ENCODE results near the gene TMEM163. TPM values are rescaled to one million over a fixed set of nuclear protein-coding genes. Genes with fewer than 3 reads are reported as not detected.
"Not testable (repeated sequence)": the region's sequence is repeated elsewhere in the genome, so short reads cannot be mapped to it uniquely, and the experiment has no call there.

The TMEM163 gene
- total RNA-seq, 1 donor from 2014 or later: 2.2 TPM

GRCh38 chr2:134621939-134622705 is 96.7 kb downstream of the TMEM163 start:
- DNase-seq (ENCODE audit: low read depth, low spot score): no peak

GRCh38 chr2:134619250-134619649 is 99.5 kb downstream of the TMEM163 start:
- no peak for DNase-seq (ENCODE audit: low read depth, low spot score)

- DNase-seq (ENCODE audit: low read depth, low spot score): not testable (repeated sequence)
Measured at GRCh38 chr2:134615480-134615879, 103.3 kb downstream of the TMEM163 start.

GRCh38 chr2:134611316-134611715 is 107.5 kb downstream of the TMEM163 start:
- no peak for DNase-seq (ENCODE audit: low read depth, low spot score)

- no peak for DNase-seq (ENCODE audit: low read depth, low spot score)
Measured at GRCh38 chr2:134610871-134611270, 107.9 kb downstream of the TMEM163 start.

- DNase-seq (ENCODE audit: low read depth, low spot score): no peak
Measured at GRCh38 chr2:134609924-134610513, 108.8 kb downstream of the TMEM163 start.

- DNase-seq (ENCODE audit: low read depth, low spot score): no peak
Measured at GRCh38 chr2:134603966-134604365, 114.8 kb downstream of the TMEM163 start.

- no peak for DNase-seq (ENCODE audit: low read depth, low spot score)
Measured at GRCh38 chr2:134602666-134603065, 116.1 kb downstream of the TMEM163 start.

GRCh38 chr2:134601264-134601663 is 117.5 kb downstream of the TMEM163 start:
- no peak for DNase-seq (ENCODE audit: low read depth, low spot score)

GRCh38 chr2:134600208-134600607 is 118.6 kb downstream of the TMEM163 start:
- no peak for DNase-seq (ENCODE audit: low read depth, low spot score)

- no peak for DNase-seq (ENCODE audit: low read depth, low spot score)
Measured at GRCh38 chr2:134599236-134599635, 119.6 kb downstream of the TMEM163 start.

GRCh38 chr2:134594399-134594798 is 124.4 kb downstream of the TMEM163 start:
- no peak for DNase-seq (ENCODE audit: low read depth, low spot score)

- DNase-seq (ENCODE audit: low read depth, low spot score): no peak
Measured at GRCh38 chr2:134593519-134593918, 125.3 kb downstream of the TMEM163 start.

GRCh38 chr2:134592377-134592776 is 126.4 kb downstream of the TMEM163 start:
- DNase-seq (ENCODE audit: low read depth, low spot score): no peak

GRCh38 chr2:134591526-134591925 is 127.3 kb downstream of the TMEM163 start:
- no peak for DNase-seq (ENCODE audit: low read depth, low spot score)

- no peak for DNase-seq (ENCODE audit: low read depth, low spot score)
Measured at GRCh38 chr2:134590679-134591078, 128.1 kb downstream of the TMEM163 start.

- not testable (repeated sequence) for DNase-seq (ENCODE audit: low read depth, low spot score)
Measured at GRCh38 chr2:134589171-134590083, 129.4 kb downstream of the TMEM163 start.

- DNase-seq (ENCODE audit: low read depth, low spot score): no peak
Measured at GRCh38 chr2:134588556-134588955, 130.2 kb downstream of the TMEM163 start.

- no peak for DNase-seq (ENCODE audit: low read depth, low spot score)
Measured at GRCh38 chr2:134586326-134586965, 132.4 kb downstream of the TMEM163 start.

- DNase-seq (ENCODE audit: low read depth, low spot score): no peak
Measured at GRCh38 chr2:134583997-134584520, 134.7 kb downstream of the TMEM163 start.

GRCh38 chr2:134583462-134583861 is 135.3 kb downstream of the TMEM163 start:
- DNase-seq (ENCODE audit: low read depth, low spot score): no peak

All from pulmonary artery endothelial cell (primary cell).